COLO668 (cell line): ENCODE measurements around the gene POU5F1.
"Not testable (repeated sequence)": the region's sequence is repeated elsewhere in the genome, so short reads cannot be mapped to it uniquely, and the experiment has no call there.

Experiments
- DNase-seq: peaks from one replicate; lab custom pipeline; 2025; ENCODE audit not compliant: unreplicated experiment; lab: John Stamatoyannopoulos, UW

POU5F1 gene

DNA sequence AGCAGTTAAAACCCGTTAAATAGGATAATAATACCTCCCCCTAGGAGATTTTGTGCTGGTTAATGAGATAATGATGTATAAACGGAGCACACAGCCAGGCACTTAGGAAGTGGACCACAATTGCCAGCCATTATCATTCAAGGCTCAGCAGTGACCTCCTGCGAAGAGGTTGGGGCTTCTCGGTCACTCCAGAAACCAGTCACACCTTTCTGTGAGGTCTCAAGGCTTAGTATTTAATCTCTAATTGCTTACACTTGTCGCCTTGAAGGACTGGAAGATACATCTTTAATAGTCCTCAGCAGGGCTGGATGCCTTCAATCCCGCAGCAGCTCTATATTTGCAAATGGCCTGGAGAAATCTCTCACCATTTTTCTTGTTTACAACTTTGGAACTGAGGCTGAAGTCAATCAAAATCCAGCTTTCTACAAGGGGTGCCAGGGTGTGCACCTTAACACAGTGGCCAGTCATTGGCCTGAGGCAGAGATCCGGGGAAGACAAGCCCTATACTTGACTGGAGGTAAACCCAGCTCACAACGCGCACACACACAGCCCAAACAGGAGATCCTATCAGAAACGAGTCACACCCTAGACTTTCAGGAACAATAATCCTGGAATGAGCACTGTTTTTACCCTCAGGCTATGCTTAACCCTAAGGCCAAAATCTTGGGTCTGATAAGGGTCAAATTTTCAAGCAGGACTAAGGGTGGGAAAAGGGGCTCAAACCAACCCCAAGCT lies 1.2 kb downstream of the POU5F1 start:
- DNase-seq = no peak

DNA sequence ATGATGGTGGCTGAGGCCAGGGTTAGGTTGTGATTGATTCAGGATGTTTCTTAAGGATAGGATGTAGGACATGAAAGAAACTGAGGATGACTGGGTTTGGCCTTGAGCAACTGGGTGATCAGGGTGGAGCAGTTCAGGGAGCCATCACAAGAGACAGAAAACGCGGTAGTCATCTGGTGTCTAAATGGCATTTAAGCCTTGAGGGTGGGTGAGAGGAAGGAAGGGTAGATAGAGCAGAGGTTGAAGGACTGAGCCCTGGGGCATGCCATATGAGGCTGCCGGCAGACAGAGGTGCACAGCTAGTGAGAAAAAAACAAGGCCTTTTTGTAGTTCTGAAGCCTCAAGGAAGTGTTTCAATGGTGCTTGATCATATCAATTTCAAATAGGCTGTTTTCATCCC lies 1.9 kb downstream of the POU5F1 start:
- DNase-seq = no peak

DNA sequence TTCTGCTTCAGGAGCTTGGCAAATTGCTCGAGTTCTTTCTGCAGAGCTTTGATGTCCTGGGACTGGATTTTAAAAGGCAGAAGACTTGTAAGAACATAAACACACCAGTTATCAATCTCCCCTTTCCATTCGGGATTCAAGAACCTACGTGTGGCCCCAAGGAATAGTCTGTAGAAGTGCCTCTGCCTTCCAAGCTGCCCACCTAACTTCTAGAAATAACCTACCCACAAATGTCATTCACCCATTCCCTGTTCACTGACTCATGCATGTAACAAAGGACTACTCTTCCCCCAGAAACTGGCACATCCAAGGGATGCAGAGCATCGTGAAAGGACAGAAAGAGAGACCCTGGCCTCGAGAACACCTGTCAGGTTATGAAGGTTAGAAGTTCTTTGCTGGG lies 4.5 kb downstream of the POU5F1 start:
- no peak for DNase-seq

DNA sequence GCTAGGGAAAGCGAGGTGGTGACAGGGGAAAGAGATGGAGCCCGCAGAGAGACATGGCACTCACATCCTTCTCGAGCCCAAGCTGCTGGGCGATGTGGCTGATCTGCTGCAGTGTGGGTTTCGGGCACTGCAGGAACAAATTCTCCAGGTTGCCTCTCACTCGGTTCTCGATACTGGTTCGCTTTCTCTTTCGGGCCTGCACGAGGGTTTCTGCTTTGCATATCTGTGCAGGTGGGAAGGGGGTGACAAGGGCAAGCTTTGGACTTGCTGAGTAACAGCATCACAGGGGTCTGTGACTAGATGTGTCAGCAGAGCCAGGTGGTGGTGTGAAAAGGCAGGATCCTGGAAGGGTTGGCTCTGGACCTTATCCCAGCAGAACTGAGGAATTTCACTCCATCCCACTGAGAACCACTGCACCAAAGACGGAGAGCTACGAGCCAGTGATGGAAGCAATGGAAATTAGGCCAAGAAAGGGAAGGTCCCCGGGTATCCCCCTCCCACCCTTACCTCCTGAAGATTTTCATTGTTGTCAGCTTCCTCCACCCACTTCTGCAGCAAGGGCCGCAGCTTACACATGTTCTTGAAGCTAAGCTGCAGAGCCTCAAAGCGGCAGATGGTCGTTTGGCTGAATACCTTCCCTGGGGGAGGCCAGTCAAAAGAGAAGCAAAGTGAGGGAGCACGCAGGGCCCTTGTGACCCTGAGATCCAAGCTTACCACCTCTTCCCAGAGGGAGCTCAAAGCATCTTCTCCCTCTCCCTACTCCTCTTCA lies 5.2 kb downstream of the POU5F1 start:
- not testable (repeated sequence) for DNase-seq

DNA sequence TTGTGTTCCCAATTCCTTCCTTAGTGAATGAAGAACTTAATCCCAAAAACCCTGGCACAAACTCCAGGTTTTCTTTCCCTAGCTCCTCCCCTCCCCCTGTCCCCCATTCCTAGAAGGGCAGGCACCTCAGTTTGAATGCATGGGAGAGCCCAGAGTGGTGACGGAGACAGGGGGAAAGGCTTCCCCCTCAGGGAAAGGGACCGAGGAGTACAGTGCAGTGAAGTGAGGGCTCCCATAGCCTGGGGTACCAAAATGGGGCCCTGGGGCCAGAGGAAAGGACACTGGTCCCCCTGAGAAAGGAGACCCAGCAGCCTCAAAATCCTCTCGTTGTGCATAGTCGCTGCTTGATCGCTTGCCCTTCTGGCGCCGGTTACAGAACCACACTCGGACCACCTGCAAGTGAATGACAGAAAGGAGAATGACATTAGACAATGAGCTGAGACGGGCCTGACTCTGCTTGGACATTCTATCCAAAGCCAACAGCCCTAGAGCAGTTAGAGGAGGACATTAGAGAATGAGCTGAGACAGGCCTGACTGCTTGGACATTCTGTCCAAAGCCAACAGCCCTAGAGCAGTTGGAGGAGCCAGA lies 5.9 kb downstream of the POU5F1 start:
- DNase-seq = not testable (repeated sequence)

DNA sequence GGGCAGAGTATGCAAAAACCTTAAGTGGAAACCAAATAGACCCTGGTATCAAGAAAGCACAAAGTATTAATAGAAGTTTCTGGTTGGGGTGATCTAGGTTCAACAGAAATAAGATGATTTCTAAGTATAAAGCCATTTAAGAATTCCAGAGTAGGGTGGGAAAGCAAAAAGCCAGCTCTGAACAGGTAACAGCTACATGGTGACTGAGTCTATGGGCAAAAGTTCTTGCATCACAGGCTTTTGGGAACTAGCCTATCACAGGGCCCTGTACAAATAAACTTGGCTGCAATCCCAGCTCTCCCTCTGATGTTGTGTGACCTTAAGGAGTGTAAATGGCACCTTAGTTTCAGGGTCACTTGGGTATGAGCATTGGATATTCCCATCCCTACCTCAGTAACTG lies 6.6 kb downstream of the POU5F1 start:
- DNase-seq = no peak

DNA sequence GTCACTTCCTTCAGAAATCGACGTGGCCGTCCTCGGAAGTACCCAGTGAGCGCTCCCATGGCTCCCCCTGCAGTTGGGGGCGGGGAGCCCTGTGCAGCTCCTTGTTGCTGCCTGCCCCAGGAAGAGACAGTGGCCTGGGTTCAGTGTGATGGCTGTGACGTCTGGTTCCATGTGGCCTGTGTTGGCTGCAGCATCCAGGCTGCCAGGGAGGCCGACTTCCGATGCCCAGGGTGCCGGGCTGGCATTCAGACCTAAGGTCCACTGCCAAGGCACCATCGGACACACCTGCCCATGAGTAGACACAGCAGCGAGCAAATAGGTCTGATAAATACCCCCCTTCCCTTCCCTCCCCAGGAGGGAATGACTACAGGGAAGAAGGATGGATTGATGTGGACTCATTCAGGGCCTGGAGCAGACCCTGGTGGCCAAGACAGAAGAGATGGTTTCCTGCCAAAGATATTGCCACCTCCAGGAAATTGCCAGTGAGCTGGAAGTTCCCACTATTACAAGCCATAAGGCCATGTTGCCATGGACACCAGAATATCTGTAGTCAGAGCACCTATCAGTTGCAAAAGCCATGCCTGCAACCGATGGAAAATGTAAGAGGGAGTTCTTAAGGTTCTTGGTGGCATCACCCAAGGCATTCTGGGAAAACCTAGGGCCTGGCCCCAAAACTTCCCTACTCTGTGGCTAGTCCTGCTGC lies 7.9 kb downstream of the POU5F1 start:
- no peak for DNase-seq

DNA sequence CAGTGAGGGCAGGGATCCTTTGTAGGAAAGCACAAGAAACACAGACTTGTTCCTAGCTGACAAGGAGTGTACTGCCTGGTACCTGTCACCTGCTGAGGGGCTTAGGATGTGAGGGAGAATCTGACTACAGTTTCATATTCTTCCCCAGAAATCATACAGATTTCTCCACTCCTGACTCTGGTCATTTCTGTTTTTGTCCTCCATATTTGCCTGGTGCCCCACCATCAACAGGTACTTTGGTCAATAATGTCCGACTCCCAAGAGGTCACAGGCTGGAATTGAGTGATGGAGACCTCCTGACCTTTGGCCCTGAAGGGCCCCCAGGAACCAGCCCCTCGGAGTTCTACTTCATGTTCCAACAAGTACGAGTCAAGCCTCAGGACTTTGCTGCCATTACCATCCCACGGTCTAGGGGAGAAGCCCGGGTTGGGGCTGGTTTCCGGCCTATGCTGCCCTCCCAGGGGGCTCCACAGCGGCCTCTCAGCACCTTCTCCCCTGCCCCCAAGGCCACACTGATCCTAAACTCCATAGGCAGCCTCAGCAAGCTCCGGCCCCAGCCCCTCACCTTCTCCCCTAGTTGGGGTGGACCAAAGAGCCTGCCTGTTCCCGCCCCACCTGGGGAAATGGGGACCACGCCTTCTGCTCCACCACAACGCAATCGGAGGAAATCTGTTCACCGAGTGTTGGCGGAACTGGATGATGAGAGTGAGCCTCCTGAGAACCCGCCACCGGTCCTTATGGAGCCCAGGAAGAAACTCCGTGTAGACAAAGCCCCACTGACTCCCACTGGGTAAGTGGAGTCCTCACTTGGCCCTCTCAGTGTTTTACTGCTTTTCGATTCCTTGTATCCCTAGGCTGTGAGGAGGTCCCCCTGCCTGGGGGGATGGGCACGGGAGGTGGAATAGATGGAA lies 9.0 kb downstream of the POU5F1 start:
- no peak for DNase-seq

DNA sequence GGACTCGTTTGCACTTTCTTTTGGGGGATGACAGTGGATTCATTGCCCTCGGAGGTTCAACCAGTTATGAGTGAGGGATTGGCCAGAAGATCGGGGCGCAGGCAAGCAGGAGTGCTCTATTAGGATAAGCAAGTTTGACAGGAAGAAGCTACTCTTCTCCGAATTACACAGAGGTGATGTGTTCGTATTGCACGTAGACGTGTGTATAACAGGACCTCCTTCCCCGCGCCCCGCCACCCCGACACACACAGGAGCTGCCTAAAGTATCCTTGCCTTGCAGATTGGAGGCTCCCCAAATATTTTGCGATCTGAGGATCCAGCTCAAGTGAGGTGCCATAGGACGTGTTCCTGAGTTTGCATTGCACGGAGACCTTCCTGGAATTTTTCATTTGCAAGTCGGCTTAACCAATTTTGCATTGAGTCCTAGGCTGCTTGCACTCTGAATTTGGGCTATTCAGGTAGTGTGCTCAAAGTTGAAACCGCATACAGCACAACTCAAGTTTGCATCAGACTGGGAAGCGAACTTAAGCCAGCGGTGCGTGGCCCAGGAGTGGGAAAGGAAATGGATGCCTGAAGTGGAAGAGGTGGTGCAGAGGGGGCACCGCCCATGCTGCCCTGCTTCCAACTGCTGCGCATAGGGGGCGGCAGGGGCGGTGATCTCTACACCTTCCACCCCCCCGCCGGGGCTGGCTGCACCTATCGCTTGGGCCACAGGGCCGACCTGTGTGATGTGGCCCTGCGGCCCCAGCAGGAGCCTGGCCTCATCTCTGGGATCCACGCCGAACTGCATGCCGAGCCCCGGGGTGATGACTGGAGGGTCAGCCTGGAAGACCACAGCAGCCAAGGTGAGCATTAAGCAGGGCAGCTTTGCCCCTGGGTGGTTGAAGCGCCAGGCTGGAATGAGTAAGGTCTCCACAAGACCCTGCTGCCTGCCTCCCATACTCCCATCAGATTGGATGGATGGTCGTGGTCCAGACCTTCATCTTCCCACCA lies 11.3 kb downstream of the POU5F1 start:
- peak; percentile 40 for DNase-seq

DNA sequence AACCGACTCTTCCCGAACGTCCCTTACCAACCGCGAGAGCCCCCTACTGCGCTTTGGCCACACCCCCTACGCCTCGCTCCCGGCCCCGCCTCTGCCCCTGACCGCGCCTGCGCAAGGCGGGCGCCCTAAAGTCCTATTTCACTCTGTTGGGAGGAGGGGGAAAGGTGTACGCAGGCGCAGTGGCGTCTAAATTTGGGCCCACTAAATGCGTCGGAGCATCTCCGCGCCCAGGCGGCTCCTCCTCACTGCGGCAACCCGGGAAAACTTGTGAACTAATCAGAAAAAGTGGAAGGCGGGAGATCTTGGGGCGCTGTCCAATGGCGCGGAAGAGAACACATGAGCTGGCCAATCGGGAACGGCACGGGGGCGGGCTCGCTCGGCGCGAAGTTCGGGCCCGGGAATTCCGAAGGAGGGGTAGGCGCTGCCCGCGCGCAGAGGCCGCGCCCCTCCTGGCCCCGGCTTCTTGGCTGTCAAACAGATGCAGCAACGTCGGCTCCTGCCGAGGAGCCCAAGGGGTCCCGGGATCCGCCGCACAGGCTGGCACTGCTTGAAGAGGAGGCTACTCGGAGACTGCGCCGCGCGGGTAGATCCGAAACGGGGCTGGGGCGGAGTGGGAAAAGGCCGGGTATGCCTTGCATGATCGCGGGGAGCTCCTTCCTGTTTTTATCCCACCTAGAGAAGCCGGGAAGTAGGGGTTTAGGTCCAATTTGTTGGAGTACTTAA lies 12.2 kb downstream of the POU5F1 start, which contains the start of gene TCF19:
TSS of gene TCF19 (plus strand) at position 450 of the 723 bp plus-strand sequence. CDS start 881 bp downstream, outside the sequence.
- peak; percentile 94 for DNase-seq

DNA sequence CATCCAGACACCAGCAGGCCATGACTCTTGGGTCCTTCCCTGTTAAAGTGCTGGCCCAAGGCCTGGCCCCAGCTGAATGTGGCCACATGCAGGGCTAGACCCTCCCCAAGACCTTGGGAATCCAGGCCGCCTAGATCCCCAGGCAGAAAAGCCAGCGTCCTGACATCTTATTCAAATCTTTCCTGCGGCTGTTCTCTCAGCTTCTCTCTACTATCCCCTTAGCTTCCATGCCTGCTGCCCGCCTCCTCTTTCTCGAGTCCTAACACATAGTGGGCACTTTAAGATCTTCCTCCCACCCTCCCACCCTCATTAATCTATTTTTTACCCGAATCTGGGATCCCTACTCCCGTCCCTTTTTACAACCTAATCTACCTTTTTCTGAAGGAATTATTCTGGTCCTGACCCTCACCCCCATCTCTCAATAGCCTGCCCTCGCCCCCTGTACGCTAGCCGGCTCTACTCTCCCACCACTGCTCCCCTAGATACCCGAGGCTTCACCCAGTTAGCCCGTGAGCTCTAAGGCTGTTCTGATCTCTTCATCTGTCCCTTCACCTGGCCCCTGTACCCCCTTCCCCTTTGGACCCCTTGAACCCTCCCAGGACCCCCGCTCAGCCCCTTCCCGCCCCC lies 12.9 kb downstream of the POU5F1 start, which contains the start of gene CCHCR1:
TSS of gene CCHCR1 (minus strand) at position 290 of the 627 bp plus-strand sequence. CDS start at position 88, 202 bp downstream.
- no peak for DNase-seq

DNA sequence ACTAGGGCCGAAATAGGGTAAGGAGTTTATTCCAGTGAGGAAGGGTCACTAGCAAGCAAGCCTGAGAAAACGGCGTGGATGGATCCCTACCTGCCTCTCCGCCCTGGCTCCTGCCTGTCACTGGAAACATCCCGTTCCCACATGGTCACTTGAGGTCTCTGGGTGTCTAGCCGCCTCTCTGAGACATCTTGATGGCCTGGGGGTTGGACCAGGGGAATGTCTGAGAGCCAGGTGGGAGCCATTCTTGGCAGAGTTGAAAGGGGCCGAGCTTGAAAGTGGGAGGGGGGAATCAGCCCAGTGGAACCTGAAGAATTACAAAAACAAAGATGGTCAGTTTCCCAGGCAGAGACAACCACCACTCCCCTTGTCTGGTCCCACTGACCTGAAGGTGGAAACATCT lies 13.8 kb downstream of the POU5F1 start:
- no peak for DNase-seq

DNA sequence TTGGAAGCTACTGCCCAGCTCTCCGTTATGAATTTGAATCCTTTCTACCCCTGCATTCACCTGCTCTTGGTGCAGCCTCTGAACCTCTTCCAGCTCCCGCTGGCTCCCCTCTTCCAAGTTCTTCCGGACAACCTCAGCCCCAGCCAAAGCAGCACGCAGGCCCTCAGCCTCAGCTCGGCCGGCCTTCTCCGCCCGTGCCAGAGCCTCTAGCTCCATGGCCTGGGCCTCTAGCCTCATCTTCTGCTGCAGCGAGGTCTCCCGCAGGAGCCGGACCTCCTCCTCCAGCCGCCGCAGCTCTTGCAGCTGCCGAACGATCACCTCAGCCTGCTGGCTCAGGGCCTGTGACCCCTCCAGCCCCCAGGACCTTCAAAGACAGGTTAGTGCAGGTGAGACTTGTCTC lies 16.0 kb downstream of the POU5F1 start:
- no peak for DNase-seq

DNA sequence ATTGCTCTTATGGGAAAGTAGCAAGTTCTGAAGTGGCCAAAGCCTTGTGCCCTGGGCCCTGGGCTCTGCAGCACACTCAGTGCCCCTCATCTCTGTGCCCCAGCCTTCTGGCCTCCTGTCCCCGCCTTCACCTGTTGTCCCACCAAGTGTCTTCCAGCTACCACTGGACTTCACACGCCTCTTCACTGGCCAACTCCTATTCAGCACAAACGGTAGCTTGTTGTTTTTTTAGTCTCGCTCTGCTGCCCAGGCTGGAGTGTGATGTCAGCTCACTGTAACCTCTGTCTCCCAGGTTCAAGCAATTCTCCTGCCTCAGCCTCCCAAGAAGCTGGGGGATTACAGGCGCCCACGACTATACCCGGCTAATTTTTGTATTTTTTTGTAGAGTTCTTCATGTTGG lies 17.7 kb downstream of the POU5F1 start:
- DNase-seq = peak; percentile 2

DNA sequence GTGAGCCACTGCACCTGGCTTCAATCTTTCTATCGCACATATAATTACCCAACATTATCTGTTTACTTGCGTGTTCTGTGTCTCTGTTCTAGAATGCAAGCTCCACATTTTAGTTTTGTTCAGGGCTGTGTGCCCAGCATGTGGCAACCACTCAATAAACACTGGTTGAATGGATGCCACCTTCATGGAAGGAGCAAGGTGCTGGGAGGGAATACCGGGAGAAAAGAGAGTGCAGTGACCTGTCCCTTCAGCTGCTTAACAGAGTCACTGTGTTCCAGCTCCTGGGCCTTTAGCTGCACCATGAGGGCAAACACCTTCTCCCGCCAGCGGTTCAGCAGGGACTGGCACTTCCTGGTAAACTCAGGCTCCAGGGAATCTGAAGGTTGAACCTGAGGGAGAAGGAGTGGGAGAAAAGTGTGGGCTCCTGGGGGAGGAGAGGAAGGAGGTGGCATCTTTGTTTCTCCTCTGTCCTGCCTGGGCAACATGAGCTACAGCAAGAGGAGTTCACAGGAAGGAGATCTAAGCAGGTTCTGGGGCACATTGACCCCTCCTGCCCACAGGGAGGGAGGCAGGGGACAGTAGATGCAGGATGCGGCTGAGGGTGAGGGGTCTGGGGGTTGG lies 20.5 kb downstream of the POU5F1 start:
- DNase-seq = no peak

DNA sequence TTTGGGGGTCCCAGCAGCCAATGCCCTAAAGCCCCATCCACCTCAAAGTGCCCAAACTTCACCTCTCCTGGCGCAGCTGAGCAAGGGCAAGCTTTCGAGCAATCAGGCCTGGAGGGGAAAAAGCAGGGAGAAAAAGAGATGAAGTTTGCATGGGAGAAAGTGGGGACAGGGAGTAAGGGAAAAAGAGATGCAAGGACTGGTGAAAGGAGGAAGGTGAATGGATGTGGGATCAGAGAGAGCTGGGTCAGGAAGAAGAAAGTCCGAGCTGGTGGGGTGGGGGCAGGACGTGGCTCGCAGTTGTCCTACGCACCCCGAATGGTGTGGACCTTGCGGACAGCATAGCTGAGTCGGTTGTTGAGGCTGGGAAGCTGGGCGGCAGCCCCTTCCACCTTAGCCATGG lies 25.1 kb downstream of the POU5F1 start:
- DNase-seq = no peak

DNA sequence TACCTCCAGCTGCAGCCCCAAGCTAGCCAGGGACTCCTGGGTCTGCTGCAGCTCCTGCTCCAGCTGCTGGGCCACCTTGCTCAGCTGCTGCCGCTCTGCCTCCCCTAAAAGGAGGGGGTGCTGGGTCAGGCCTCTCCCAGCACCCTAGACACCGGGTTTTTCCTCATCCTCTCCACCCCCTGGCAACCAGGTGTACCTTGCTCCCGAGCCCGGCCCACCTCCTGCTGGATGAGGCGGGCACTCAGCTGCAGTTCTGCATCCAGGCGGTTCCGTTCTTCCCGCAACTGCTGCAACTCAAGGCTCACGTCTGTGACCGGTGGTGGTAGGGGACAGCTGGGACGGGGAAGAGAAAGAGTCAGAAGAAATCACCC lies 25.5 kb downstream of the POU5F1 start:
- DNase-seq = no peak
